GM12878 (cell line): ENCODE data around the gene QSOX1. TPM values are rescaled to one million over a fixed set of nuclear protein-coding genes. Genes with fewer than 3 reads are reported as not detected.

Experiments
- ATAC-seq: fragments of 200-7000 bp; cut with Tn5 transposase; 3 replicates; pipeline ENCODE4 v1.9.1; 2020; ENCODE audit warnings: mild to moderate bottlenecking, moderate library complexity
- BruUV-seq: library from RNA; stranded (reverse); fragments of 400-500 nt; replicated peaks from 2 replicates; lab custom pipeline; 2021; lab: Mats Ljungman, UMichigan
- CTCF ChIA-PET: fragments of 300-600 bp; sonication (Branson Sonifier 250); formaldehyde crosslinking; extraction: SDS; loops from one replicate; lab custom pipeline; 2021; ENCODE audit warnings: inconsistent platforms; lab: Yijun Ruan, JAX
- POLR2A ChIA-PET: fragments of 350-600 bp; formaldehyde crosslinking; extraction: SDS; loops from one replicate; lab custom pipeline; 2021; ENCODE audit warnings: inconsistent platforms; lab: Charles Lee
- RAD21 ChIA-PET: fragments of 300-600 bp; sonication (Branson Sonifier 250); formaldehyde crosslinking; loops from one replicate; lab custom pipeline; 2023; ENCODE audit warnings: antibody characterized with exemption; ENCODE audit not compliant: unreplicated experiment; lab: Charles Lee
- SMC1A ChIA-PET: fragments of 300-600 bp; sonication (Branson Sonifier 250); formaldehyde crosslinking; loops from one replicate; lab custom pipeline; 2023; ENCODE audit not compliant: unreplicated experiment, uncharacterized antibody; lab: Charles Lee
- DNase-seq: peaks from one replicate; pipeline ENCODE4 v3.0.0-alpha.2; 2011; ENCODE audit warnings: low read depth, low spot score
- FAIRE-seq: peaks from 3 replicates; lab custom pipeline; 2011; peaks lifted over from hg19 to GRCh38; lab: Jason Lieb, UNC
- H2AFZ ChIP-seq: 2 replicates; pipeline ENCODE4 v1.6.0; 2011; ENCODE audit warnings: low read depth, low read length, control low read depth; ENCODE audit not compliant: control insufficient read depth
- H3K27ac ChIP-seq: 2 replicates; pipeline ENCODE4 v1.5.1; 2011; ENCODE audit warnings: control low read depth; ENCODE audit not compliant: control insufficient read depth, insufficient read depth
- H3K27me3 ChIP-seq, 2 experiments: replicated peaks in 1 of 2; 2 replicates each; pipeline versions ENCODE4 v1.6.0 to v1.6.1; 2011; ENCODE audit warnings: low read length in 1 of 2; ENCODE audit not compliant: control insufficient read depth in 2 of 2, insufficient read depth in 2 of 2
- H3K36me3 ChIP-seq, 2 experiments: 2 replicates each; pipeline ENCODE4 v1.5.1; 2011; ENCODE audit warnings: low read length in 1 of 2; ENCODE audit not compliant: control insufficient read depth in 2 of 2, insufficient read depth in 2 of 2
- H3K4me1 ChIP-seq: 2 replicates; pipeline ENCODE4 v1.6.1; 2011; ENCODE audit warnings: mild to moderate bottlenecking, low read length, moderate library complexity, mixed read lengths; ENCODE audit not compliant: control insufficient read depth, insufficient read depth
- H3K4me2 ChIP-seq: 2 replicates; pipeline ENCODE4 v1.6.0; 2011; ENCODE audit warnings: control low read depth; ENCODE audit not compliant: control insufficient read depth, insufficient read depth
- H3K4me3 ChIP-seq: fragments of 200-600 bp; sonication (generic); 2 replicates; pipeline ENCODE4 v1.5.1; 2016
- H3K79me2 ChIP-seq: 2 replicates; pipeline ENCODE4 v1.6.0; 2011; ENCODE audit warnings: low read length; ENCODE audit not compliant: control insufficient read depth, insufficient read depth
- H3K9ac ChIP-seq: 2 replicates; pipeline ENCODE4 v1.8.0; 2011; ENCODE audit warnings: low read length, control low read depth, mixed read lengths; ENCODE audit not compliant: control insufficient read depth, insufficient read depth
- H3K9me3 ChIP-seq: replicated peaks from 3 replicates; pipeline ENCODE4 v1.5.1; 2011; ENCODE audit warnings: mild to moderate bottlenecking, low read length; ENCODE audit not compliant: control insufficient read depth, insufficient read depth
- H4K20me1 ChIP-seq: 2 replicates; pipeline ENCODE4 v1.6.0; 2011; ENCODE audit not compliant: control insufficient read depth, insufficient read depth
- BCLAF1 ChIP-seq: fragments of 450-650 bp; IDR thresholded peaks from 2 replicates; pipeline ENCODE4 v1.6.1; 2017; ENCODE audit warnings: antibody characterized with exemption, mild to moderate bottlenecking, moderate library complexity
- CBX5 ChIP-seq: sonication (generic); IDR thresholded peaks from 2 replicates; pipeline ENCODE4 v1.6.1; 2016; ENCODE audit warnings: low read depth, moderate library complexity, mild to moderate bottlenecking, inconsistent platforms
- DPF2 ChIP-seq: fragments of 450-650 bp; IDR thresholded peaks from 2 replicates; pipeline ENCODE4 v1.6.1; 2017; ENCODE audit warnings: mild to moderate bottlenecking
- YY1 ChIP-seq: IDR thresholded peaks from 2 replicates; pipeline ENCODE4 v1.6.1; 2011; ENCODE audit warnings: low read depth, mild to moderate bottlenecking, low read length
- ZBED1 ChIP-seq: IDR thresholded peaks from 2 replicates; pipeline ENCODE4 v1.6.1; 2016; ENCODE audit warnings: borderline replicate concordance
- WGBS: methylation state at CpG from one replicate; pipeline ENCODE4 v1.1.6; 2016; ENCODE audit warnings: low lambda C conversion rate; ENCODE audit not compliant: insufficient replicate concordance, insufficient coverage; ENCODE audit errors: missing lambda C conversion rate; 5-methylcytosine and 5-hydroxymethylcytosine counted together
- in situ Hi-C: fragments of 300-500 bp; cut with MboI; formaldehyde crosslinking; loops from 9 replicates; pipeline ENCODE4 v1.14.3; 2018; ENCODE audit warnings: mixed read lengths
- intact Hi-C: fragments of 100-400 bp; cut with micrococcal nuclease; formaldehyde crosslinking; loops from one replicate; pipeline ENCODE4 v1.14.2; 2022; ENCODE audit not compliant: unreplicated experiment
- polyA plus RNA-seq, 11 experiments: library from polyadenylated mRNA; depleted of rRNA in 4 of 11; unstranded in 6 of 11; stranded (reverse) in 5 of 11; fragments of >200 nt; fragmentation: Nextera tagmentation in 4 of 11; fragmentation: Illumina TruSeq in 1 of 11; extraction: Ambion mirVana in 4 of 11; extraction: Trizol in 1 of 11; gene quantifications; 1 replicate in 1 of 11; 2 replicates in 10 of 11; pipeline versions ENCODE4 v1.2.1 to v1.2.3, GENCODE V29; 2011 to 2016; ENCODE audit warnings: inconsistent platforms in 2 of 11, missing spikeins in 2 of 11, low read depth in 1 of 11
- total RNA-seq, 4 experiments: library from RNA; depleted of rRNA in 3 of 4; stranded (reverse); fragments of >200 nt in 3 of 4; fragmentation: Illumina TruSeq in 1 of 4; extraction: Trizol in 1 of 4; gene quantifications; 2 replicates each; pipeline versions ENCODE4 v1.2.1 to v1.2.3, GENCODE V29; 2013 to 2021

Gene QSOX1
- total and polyA plus RNA-seq, 10 of the 15 experiments (the other 5 are each of a cell fraction or from before 2014, with no cell fraction given): 1.8 to 31.3 (median 11.2) TPM

DNA sequence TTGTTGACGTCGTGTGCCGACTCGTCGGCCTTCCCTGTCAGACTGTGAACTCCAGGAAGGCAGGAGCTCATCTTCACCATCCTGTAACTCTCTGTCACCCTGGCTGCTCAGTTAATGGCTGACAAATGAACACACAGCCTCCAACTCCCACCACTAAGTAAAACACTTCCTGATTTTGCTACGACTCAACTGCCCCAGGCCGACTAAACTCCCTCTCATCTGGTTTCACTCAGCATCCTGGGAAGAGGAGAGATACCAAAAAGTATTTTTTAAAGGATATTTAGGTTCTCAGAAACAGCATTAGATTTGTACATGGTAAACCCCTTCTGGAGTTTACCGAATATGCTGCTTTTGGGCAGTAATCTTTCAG is 57.2 kb downstream of the QSOX1 start:
- H3K27me3 ChIP-seq: no peaks in the 10 kb centered on the region
- H3K27ac ChIP-seq: no peak overlapping the region
- CTCF ChIA-PET: interaction anchor here (1.2 kb wide), 1 partner anchor 41 kb away, joined by 3 read pairs; no protein-coding TSS in a partner anchor
- H3K36me3 ChIP-seq: no peaks in the 10 kb centered on the region
- POLR2A ChIA-PET: no interaction called here
- no TSS peak for BruUV-seq
- no peak overlapping the region for H3K4me3 ChIP-seq
- no peak overlapping the region for H2AFZ ChIP-seq
- no peak for TF ChIP-seq CBX5
- TF ChIP-seq ZBED1: no peak
- TF ChIP-seq DPF2: no peak
- no peak for TF ChIP-seq BCLAF1
- no peak for TF ChIP-seq YY1
- intact Hi-C loops: no loop called here
- no peak for FAIRE-seq
- H3K9ac ChIP-seq: no peak overlapping the region
- DNase-seq: no peak
- SMC1A ChIA-PET: no interaction called here
- no peak for ATAC-seq
- RAD21 ChIA-PET: no interaction called here
- H3K4me1 ChIP-seq: no peaks in the 10 kb centered on the region
- 64% methylated on average over 8 of the region's 8 CpGs for WGBS
- H3K9me3 ChIP-seq: no peaks in the 10 kb centered on the region
- no peaks in the 10 kb centered on the region for H3K79me2 ChIP-seq
- H3K4me2 ChIP-seq: no peak overlapping the region
- in situ Hi-C loops: no loop called here
- no peaks in the 10 kb centered on the region for H4K20me1 ChIP-seq
